SK-N-SH treated with all-trans-retinoic acid at 6 μM for 48 hours (cell line): ENCODE results near the gene PASK.

Experiments
- ATAC-seq: fragments of 200-7000 bp; cut with Tn5 transposase; 3 replicates; pipeline ENCODE4 v1.9.1; 2020; ENCODE audit warnings: mild to moderate bottlenecking, moderate library complexity
- ARNTL ChIP-seq: fragments of 450-650 bp; formaldehyde crosslinking; IDR thresholded peaks from 2 replicates; pipeline ENCODE4 v1.5.0; 2020; ENCODE audit warnings: low read depth, mild to moderate bottlenecking, moderate library complexity, borderline replicate concordance
- BACH2 ChIP-seq: fragments of 250-450 bp; sonication (Bioruptor Pico); IDR thresholded peaks from 2 replicates; pipeline ENCODE4 v1.9.0; 2021; ENCODE audit warnings: mild to moderate bottlenecking, borderline replicate concordance
- CSDC2 ChIP-seq: fragments of 250-450 bp; sonication (Bioruptor Pico); IDR thresholded peaks from 2 replicates; pipeline ENCODE4 v1.5.0; 2020; ENCODE audit warnings: mild to moderate bottlenecking, moderate library complexity
- ESRRG ChIP-seq: fragments of 250-450 bp; sonication (Bioruptor Pico); IDR thresholded peaks from 2 replicates; pipeline ENCODE4 v1.6.1; 2021; ENCODE audit warnings: mild to moderate bottlenecking
- GLIS3 ChIP-seq: fragments of 250-450 bp; sonication (Bioruptor Pico); IDR thresholded peaks from 2 replicates; pipeline ENCODE4 v1.5.0; 2020; ENCODE audit warnings: mild to moderate bottlenecking, moderate library complexity
- ISL1 ChIP-seq: fragments of 250-450 bp; sonication (Bioruptor Pico); IDR thresholded peaks from 2 replicates; pipeline ENCODE4 v2.1.2; 2022; ENCODE audit warnings: mild to moderate bottlenecking, moderate library complexity
- PPARA ChIP-seq: fragments of 250-450 bp; sonication (Bioruptor Pico); IDR thresholded peaks from 2 replicates; pipeline ENCODE4 v1.5.0; 2020; ENCODE audit warnings: mild to moderate bottlenecking, borderline replicate concordance
- SNAI2 ChIP-seq: fragments of 250-450 bp; sonication (Bioruptor Pico); IDR thresholded peaks from 2 replicates; pipeline ENCODE4 v1.5.0; 2020; ENCODE audit warnings: mild to moderate bottlenecking, moderate library complexity
- TOX ChIP-seq: fragments of 250-450 bp; sonication (Bioruptor Pico); IDR thresholded peaks from 2 replicates; pipeline ENCODE4 v1.8.0; 2021; ENCODE audit warnings: mild to moderate bottlenecking, moderate library complexity, borderline replicate concordance
- ZC3H10 ChIP-seq: fragments of 250-450 bp; sonication (Bioruptor Pico); IDR thresholded peaks from 2 replicates; pipeline ENCODE4 v1.5.1; 2021; ENCODE audit warnings: mild to moderate bottlenecking, moderate library complexity
- ZNF70 ChIP-seq: fragments of 450-650 bp; formaldehyde crosslinking; IDR thresholded peaks from 2 replicates; pipeline ENCODE4 v1.5.0; 2020; ENCODE audit warnings: mild to moderate bottlenecking, moderate library complexity
- ZNF8 ChIP-seq: fragments of 450-650 bp; formaldehyde crosslinking; IDR thresholded peaks from 2 replicates; pipeline ENCODE4 v1.5.0; 2020; ENCODE audit warnings: mild to moderate bottlenecking, moderate library complexity
- TF ChIP-seq, protein P1 (sequence below): fragments of 250-450 bp; sonication (Bioruptor Pico); IDR thresholded peaks from 2 replicates; pipeline ENCODE4 v1.5.1; 2020; ENCODE audit warnings: low read depth, mild to moderate bottlenecking, moderate library complexity
- TF ChIP-seq, protein P2 (sequence below): fragments of 250-450 bp; sonication (Bioruptor Pico); IDR thresholded peaks from 2 replicates; pipeline ENCODE4 v1.5.1; 2021; ENCODE audit warnings: mild to moderate bottlenecking, moderate library complexity
- TF ChIP-seq, protein P3 (sequence below): fragments of 250-450 bp; sonication (Bioruptor Pico); IDR thresholded peaks from 2 replicates; pipeline ENCODE4 v1.8.0; 2020; ENCODE audit warnings: mild to moderate bottlenecking, moderate library complexity, borderline replicate concordance
- TF ChIP-seq, protein P4 (sequence below): fragments of 250-450 bp; sonication (Bioruptor Pico); IDR thresholded peaks from 2 replicates; pipeline ENCODE4 v1.8.0; 2021; ENCODE audit warnings: low read depth, mild to moderate bottlenecking, moderate library complexity, borderline replicate concordance

PASK gene

DNA sequence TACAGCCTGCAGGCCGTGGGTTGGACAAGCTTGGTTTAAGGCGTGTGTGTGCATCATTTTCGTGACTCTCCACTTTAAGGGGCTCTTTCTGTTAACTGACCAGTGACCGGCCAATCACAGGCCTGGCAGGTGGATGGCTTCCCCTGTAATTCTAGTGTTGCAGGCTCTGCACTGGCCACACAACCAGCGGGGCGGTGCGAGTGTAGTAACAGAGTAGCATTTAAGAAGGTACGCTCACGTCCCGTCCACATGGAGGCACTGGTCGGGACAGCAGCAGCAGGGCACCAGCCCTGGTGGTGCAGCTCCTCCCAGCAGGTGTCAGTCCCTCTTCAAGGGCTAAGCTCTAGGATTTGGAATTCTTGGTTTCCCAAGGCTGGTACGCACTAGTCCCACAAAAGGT lies 31.2 kb upstream of the PASK start:
- TF ChIP-seq, protein P1, sequence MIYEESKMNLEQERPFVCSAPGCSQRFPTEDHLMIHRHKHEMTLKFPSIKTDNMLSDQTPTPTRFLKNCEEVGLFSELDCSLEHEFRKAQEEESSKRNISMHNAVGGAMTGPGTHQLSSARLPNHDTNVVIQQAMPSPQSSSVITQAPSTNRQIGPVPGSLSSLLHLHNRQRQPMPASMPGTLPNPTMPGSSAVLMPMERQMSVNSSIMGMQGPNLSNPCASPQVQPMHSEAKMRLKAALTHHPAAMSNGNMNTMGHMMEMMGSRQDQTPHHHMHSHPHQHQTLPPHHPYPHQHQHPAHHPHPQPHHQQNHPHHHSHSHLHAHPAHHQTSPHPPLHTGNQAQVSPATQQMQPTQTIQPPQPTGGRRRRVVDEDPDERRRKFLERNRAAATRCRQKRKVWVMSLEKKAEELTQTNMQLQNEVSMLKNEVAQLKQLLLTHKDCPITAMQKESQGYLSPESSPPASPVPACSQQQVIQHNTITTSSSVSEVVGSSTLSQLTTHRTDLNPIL (CRISPR knock-in tag) = no peak
- no peak for TF ChIP-seq BACH2 (CRISPR knock-in tag)
- TF ChIP-seq GLIS3 (CRISPR knock-in tag) = no peak
- TF ChIP-seq PPARA (CRISPR knock-in tag) = no peak
- no peak for ATAC-seq

DNA sequence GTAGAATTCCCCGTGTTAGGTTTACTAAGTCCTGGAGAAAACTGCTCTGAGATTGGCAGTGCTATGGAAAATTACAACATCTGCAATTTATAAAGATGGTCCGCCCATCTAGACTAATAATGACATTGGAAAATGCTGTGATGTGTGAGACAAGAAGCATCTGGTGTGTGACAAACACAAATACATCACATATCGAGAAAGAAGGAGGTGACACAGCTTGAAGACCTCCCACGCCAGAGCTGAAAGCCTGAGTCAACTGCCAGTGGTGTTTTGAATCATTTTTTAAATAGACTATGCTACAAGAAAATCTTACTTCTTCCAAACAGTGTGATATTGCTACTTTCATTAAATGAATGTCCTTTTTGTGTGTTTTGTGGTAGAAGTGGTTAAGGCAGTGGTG lies 30.6 kb upstream of the PASK start:
- no peak for ATAC-seq
- no peak for TF ChIP-seq GLIS3 (CRISPR knock-in tag)
- no peak for TF ChIP-seq ZNF8 (CRISPR knock-in tag)
- no peak for TF ChIP-seq PPARA (CRISPR knock-in tag)
- TF ChIP-seq ESRRG (CRISPR knock-in tag) = no peak

DNA sequence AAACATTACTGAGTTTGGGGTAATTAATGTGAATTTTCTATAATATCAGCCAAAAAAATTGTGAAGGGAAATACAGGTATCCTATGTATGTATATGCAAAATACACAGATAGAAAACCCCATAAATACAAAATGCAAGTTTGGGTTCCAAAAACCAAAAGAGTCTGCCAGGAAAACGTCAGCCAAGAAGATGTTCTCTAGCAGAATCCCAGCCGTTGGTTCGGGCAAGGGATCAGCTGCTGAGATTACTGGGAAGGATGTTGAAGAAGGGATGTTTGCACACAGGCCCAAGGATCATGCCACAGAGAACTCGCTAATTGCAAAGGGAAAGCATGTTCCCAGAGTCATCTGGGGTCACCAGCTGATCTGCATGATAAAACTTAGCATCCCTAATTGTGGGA lies 29.7 kb upstream of the PASK start:
- ATAC-seq = no peak
- TF ChIP-seq, protein P1 (CRISPR knock-in tag) = no peak
- TF ChIP-seq ARNTL (CRISPR knock-in tag) (no peak), CSDC2 (CRISPR knock-in tag) (no peak), TOX (CRISPR knock-in tag) (no peak)
- TF ChIP-seq, protein P2, sequence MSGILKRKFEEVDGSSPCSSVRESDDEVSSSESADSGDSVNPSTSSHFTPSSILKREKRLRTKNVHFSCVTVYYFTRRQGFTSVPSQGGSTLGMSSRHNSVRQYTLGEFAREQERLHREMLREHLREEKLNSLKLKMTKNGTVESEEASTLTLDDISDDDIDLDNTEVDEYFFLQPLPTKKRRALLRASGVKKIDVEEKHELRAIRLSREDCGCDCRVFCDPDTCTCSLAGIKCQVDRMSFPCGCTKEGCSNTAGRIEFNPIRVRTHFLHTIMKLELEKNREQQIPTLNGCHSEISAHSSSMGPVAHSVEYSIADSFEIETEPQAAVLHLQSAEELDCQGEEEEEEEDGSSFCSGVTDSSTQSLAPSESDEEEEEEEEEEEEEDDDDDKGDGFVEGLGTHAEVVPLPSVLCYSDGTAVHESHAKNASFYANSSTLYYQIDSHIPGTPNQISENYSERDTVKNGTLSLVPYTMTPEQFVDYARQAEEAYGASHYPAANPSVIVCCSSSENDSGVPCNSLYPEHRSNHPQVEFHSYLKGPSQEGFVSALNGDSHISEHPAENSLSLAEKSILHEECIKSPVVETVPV (CRISPR knock-in tag) = no peak
- TF ChIP-seq, protein P3, sequence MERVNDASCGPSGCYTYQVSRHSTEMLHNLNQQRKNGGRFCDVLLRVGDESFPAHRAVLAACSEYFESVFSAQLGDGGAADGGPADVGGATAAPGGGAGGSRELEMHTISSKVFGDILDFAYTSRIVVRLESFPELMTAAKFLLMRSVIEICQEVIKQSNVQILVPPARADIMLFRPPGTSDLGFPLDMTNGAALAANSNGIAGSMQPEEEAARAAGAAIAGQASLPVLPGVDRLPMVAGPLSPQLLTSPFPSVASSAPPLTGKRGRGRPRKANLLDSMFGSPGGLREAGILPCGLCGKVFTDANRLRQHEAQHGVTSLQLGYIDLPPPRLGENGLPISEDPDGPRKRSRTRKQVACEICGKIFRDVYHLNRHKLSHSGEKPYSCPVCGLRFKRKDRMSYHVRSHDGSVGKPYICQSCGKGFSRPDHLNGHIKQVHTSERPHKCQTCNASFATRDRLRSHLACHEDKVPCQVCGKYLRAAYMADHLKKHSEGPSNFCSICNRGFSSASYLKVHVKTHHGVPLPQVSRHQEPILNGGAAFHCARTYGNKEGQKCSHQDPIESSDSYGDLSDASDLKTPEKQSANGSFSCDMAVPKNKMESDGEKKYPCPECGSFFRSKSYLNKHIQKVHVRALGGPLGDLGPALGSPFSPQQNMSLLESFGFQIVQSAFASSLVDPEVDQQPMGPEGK (CRISPR knock-in tag) = no peak

DNA sequence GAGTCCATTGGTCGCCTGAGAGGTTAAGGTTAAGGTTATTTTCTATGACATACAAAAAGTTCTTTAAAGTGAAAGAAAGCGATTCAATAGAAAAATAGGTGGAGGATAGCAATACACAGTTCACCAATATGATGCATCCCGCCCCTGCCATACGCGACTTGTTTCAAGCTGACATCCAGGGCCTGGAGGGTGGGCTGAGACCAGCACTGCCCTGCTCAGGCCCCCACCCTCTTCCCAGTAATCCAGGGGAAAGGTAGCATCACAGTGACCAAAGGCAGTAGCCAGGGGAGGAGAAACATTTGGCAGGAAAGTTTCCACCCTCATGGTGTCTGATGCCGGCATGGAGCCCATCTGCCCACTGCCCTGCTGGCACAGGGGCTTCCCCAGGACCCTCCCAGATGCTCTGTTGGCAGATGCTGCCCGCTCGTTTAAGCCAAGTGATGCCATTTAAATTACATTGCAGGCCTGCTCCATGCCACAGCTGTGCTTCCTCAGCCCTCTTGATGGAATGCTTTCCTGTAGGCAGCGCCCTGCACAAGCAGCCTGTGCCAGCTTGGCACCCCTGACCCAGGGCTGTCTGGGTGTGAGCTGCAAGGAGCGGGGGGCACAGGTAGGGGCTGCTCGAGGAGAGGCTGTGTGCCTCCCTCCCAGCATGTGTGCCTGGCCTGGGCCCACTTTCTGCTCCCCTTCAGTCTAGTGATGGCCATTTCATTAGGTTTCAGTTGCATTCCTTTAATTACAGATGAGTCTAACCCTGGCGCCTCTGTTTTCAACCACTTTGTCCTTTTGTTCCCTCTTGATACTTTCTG lies 28.5 kb upstream of the PASK start:
- no peak for ATAC-seq
- no peak for TF ChIP-seq SNAI2 (CRISPR knock-in tag)
- no peak for TF ChIP-seq ZC3H10 (CRISPR knock-in tag)
- TF ChIP-seq, protein P3 (CRISPR knock-in tag) = no peak
- no peak for TF ChIP-seq ZNF70 (CRISPR knock-in tag)
- TF ChIP-seq ISL1 (CRISPR knock-in tag) = no peak
- TF ChIP-seq, all 23 proteins: peak for 0

DNA sequence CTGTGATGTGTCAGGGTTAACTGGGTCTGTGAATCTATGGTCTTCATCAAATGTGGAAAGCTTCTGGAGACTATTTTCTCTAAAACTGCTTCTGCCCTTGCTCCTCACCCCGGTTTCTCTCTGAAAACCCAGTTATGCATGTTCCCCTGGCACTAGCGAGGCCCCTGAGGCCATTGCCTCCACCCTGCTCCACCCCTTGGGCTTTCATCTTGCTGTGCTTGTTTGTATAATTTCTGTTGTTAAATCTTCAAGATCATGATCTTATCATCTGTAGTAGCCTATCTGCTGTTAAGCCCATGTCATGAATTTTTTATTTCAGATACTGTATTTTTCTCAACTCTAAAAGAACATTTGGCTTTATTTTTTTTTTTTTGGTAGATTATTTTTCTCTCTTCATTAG lies 24.3 kb upstream of the PASK start:
- ATAC-seq = no peak
- no peak for TF ChIP-seq ZNF70 (CRISPR knock-in tag)
- no peak for TF ChIP-seq GLIS3 (CRISPR knock-in tag)
- TF ChIP-seq BACH2 (CRISPR knock-in tag) = no peak
- no peak for TF ChIP-seq SNAI2 (CRISPR knock-in tag)
- TF ChIP-seq, protein P4, sequence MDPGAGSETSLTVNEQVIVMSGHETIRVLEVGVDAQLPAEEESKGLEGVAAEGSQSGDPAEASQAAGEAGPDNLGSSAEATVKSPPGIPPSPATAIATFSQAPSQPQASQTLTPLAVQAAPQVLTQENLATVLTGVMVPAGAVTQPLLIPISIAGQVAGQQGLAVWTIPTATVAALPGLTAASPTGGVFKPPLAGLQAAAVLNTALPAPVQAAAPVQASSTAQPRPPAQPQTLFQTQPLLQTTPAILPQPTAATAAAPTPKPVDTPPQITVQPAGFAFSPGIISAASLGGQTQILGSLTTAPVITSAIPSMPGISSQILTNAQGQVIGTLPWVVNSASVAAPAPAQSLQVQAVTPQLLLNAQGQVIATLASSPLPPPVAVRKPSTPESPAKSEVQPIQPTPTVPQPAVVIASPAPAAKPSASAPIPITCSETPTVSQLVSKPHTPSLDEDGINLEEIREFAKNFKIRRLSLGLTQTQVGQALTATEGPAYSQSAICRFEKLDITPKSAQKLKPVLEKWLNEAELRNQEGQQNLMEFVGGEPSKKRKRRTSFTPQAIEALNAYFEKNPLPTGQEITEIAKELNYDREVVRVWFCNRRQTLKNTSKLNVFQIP (CRISPR knock-in tag) = no peak
- TF ChIP-seq, protein P2 (CRISPR knock-in tag) = no peak
- TF ChIP-seq, protein P3 (CRISPR knock-in tag) = no peak
- TF ChIP-seq ZC3H10 (CRISPR knock-in tag) = no peak
